GM12891 (cell line): ENCODE results near the gene GADD45B.

ENCODE experiments used
- POLR2A ChIP-seq: IDR thresholded peaks from 2 replicates; pipeline ENCODE4 v1.6.1; 2011; ENCODE audit warnings: low read depth, low read length, control low read depth
- POLR2AphosphoS5 ChIP-seq: IDR thresholded peaks from 2 replicates; pipeline ENCODE4 v1.6.1; 2011; ENCODE audit warnings: low read depth, low read length, control low read depth
- POU2F2 ChIP-seq: IDR thresholded peaks from 2 replicates; pipeline ENCODE4 v1.6.1; 2011; ENCODE audit warnings: low read depth, mild to moderate bottlenecking, control low read depth, low read length, moderate library complexity

DNA sequence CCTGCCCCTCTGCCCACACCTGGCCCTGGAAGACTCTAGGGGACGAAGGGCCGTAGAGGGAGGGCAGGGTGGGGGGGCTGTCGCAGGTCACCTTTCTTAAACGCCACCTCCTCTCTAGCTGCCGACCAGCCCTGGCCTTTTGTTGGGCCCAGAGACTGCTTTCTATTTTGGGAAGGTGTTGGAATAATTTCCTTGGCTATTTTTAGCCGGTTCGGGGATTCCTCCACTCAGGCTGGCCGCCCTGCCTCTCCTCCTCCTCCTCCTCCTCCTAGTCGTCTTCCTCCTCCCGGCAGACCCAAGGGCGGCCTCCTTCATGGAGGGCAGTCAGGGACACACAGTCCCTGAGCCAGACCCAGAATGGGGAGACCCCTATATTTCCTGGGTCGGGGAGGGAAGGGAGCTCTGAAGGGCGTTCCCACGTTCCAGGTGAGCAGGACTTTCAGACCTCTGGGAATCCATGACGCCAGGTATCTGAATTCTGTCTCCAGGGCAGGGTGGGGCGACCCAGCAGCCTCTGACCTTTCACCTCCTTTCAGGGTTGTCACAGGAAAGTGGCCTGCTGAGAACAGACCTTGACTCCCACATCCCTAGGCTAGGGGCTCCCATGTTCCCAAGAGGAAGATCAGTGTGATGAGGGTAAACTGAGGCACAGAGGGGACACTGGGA is 19.9 kb downstream of the GADD45B start:
- TF ChIP-seq POLR2A (no peak), POU2F2 (no peak), POLR2AphosphoS5 (no peak)
